ENCODE results near the gene CHRM1.

The CHRM1 gene, protein sequence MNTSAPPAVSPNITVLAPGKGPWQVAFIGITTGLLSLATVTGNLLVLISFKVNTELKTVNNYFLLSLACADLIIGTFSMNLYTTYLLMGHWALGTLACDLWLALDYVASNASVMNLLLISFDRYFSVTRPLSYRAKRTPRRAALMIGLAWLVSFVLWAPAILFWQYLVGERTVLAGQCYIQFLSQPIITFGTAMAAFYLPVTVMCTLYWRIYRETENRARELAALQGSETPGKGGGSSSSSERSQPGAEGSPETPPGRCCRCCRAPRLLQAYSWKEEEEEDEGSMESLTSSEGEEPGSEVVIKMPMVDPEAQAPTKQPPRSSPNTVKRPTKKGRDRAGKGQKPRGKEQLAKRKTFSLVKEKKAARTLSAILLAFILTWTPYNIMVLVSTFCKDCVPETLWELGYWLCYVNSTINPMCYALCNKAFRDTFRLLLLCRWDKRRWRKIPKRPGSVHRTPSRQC

DNA sequence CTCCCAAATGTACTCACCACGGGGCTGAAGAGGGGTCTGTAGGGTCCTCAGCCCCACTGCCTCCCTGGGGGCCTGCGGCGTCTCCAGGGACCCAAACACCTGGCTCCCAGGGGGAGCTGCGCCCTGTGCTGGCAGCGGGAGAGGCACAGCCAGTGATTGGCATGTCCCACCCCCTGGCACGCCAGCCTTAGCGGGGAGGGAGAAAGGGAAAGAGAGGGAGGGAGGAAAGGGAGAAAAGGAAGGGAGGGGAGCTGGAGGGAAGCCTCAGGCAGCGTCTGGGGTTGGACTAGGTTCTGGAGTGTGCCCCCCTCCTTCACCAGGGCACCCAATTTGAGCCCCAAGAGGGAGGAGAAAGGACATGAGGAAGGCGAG is at the start of gene CHRM1:
Gene CHRM1, minus strand, starts transcription at position 163 of the 372 bp plus-strand sequence. CDS start 10,263 bp downstream, outside the sequence.
- no peak for DNase-seq (ENCODE audit: low read depth, low spot score)
- no peak within 1 kb of the TSS for H3K4me3 ChIP-seq (ENCODE audit: low read depth, low read length)
- TF ChIP-seq, protein P1, sequence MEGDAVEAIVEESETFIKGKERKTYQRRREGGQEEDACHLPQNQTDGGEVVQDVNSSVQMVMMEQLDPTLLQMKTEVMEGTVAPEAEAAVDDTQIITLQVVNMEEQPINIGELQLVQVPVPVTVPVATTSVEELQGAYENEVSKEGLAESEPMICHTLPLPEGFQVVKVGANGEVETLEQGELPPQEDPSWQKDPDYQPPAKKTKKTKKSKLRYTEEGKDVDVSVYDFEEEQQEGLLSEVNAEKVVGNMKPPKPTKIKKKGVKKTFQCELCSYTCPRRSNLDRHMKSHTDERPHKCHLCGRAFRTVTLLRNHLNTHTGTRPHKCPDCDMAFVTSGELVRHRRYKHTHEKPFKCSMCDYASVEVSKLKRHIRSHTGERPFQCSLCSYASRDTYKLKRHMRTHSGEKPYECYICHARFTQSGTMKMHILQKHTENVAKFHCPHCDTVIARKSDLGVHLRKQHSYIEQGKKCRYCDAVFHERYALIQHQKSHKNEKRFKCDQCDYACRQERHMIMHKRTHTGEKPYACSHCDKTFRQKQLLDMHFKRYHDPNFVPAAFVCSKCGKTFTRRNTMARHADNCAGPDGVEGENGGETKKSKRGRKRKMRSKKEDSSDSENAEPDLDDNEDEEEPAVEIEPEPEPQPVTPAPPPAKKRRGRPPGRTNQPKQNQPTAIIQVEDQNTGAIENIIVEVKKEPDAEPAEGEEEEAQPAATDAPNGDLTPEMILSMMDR (IDR thresholded peaks at IDR 0.05; ENCODE audit: insufficient read depth, low read length, missing control alignments), result no peak
- CTCF ChIA-PET, result interaction anchor here (12.0 kb wide), 1 partner anchor 15 kb away, joined by 150 read pairs; no protein-coding TSS in a partner anchor
- POLR2A ChIA-PET, result no interaction called here

- no peak for DNase-seq (ENCODE audit: low read depth, low spot score)
- H3K4me3 ChIP-seq (ENCODE audit: low read depth, low read length), result no peak overlapping the region
- TF ChIP-seq, protein P1 (IDR thresholded peaks at IDR 0.05; ENCODE audit: insufficient read depth, low read length, missing control alignments), result no peak
- POLR2A ChIA-PET, result no interaction called here
- CTCF ChIA-PET, result no interaction called here
These were observed 44.4 kb upstream of the CHRM1 start for GRCh38 chr11:62965574-62965973.

GRCh38 chr11:62962391-62962790 is 41.2 kb upstream of the CHRM1 start:
- H3K4me3 ChIP-seq (ENCODE audit: low read depth, low read length), result no peak overlapping the region
- DNase-seq (ENCODE audit: low read depth, low spot score), result no peak
- TF ChIP-seq, protein P1 (IDR thresholded peaks at IDR 0.05; ENCODE audit: insufficient read depth, low read length, missing control alignments), result no peak
- ChIA-PET POLR2A (no interaction called here), CTCF (no interaction called here)

- H3K4me3 ChIP-seq (ENCODE audit: low read depth, low read length), result no peak overlapping the region
- CTCF ChIA-PET, result no interaction called here
- TF ChIP-seq, protein P1 (IDR thresholded peaks at IDR 0.05; ENCODE audit: insufficient read depth, low read length, missing control alignments), result no peak
- no peak for DNase-seq (ENCODE audit: low read depth, low spot score)
- POLR2A ChIA-PET, result no interaction called here
These were observed 39.9 kb upstream of the CHRM1 start for GRCh38 chr11:62961017-62961570.

GRCh38 chr11:62959422-62959980 is 38.3 kb upstream of the CHRM1 start:
- POLR2A ChIA-PET, result no interaction called here
- DNase-seq (ENCODE audit: low read depth, low spot score), result no peak
- no peak overlapping the region for H3K4me3 ChIP-seq (ENCODE audit: low read depth, low read length)
- TF ChIP-seq, protein P1 (IDR thresholded peaks at IDR 0.05; ENCODE audit: insufficient read depth, low read length, missing control alignments), result no peak
- CTCF ChIA-PET, result no interaction called here
